AG09309 (cell line): ENCODE results near the gene BATF2.

ENCODE experiments used
- DNase-seq: peaks from one replicate; pipeline ENCODE4 v3.0.0-alpha.2; 2010; ENCODE audit warnings: low read depth
- H3K4me3 ChIP-seq: 2 replicates; pipeline ENCODE4 v1.5.1; 2011; ENCODE audit warnings: mild to moderate bottlenecking, low read depth, low read length, moderate library complexity; ENCODE audit not compliant: control insufficient read depth
- CTCF ChIP-seq: IDR thresholded peaks from 2 replicates; pipeline ENCODE4 v1.5.1; 2011; ENCODE audit warnings: mild to moderate bottlenecking, low read depth, low read length, inconsistent platforms; ENCODE audit not compliant: insufficient read depth, control insufficient read depth; ENCODE audit errors: missing control alignments

Gene BATF2

DNA sequence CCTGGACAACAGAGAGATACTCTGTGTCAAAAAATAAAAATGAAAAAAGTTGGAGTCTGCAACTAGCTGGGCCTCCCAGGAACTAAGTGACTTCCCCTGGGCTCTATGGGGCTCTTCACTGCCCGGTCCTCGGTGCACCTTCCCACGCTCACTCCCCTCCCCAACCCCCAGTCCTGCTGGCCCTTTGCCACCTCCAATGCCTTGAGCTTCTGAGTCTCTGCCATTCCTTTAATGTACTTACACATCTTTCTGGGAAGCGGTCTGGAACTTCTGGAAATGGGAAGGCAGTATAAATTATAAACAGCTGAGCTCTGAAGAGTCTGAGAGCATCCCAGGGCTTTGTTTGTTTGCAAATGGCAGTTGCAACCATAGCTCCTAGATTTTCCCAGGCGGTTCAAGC lies 5.9 kb upstream of the BATF2 start:
- no peak overlapping the region for H3K4me3 ChIP-seq
- no peak for DNase-seq
- TF ChIP-seq CTCF, result no peak

GRCh38 chr11:64999478-64999877 lies 2.7 kb upstream of the BATF2 start:
- TF ChIP-seq CTCF, result no peak
- DNase-seq, result no peak
- no peak overlapping the region for H3K4me3 ChIP-seq

DNA sequence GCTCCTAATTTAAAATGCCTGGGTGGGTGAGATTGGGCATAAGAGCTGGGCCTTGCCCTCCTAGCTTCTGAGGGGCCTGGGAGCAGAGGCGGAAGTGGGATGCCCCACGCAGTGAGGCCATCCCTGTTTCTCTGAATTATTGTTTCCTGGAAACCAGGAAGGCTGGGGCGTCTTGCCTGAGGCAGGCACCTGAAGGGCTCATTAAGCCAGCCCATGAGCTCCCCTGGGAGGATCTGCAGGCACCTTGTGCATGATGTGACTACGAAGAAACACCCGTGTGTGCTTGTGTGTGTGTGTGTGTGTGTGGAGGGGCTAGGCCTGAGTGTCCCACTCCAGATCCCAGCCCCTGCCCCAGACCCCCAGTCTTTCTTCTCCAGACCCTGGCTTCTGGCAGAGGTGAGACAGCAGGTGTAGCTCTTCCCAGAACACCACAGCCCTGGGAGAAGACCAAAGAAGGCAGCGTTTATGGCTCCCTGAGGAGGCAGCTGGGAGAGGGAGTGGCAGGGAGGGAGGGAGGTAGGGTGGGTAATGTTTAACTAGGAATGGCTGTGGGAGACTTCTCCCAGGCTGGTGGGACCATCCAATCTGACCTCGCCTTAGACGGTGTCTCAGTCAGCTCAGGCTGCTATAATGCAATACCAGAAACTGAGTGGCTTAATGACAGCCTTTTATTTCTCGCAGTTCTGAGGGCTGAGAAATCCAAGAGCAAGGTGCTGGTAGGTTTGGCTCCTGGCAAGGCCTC lies 2.1 kb upstream of the BATF2 start:
- H3K4me3 ChIP-seq, result no peak overlapping the region
- no peak for TF ChIP-seq CTCF
- no peak for DNase-seq

DNA sequence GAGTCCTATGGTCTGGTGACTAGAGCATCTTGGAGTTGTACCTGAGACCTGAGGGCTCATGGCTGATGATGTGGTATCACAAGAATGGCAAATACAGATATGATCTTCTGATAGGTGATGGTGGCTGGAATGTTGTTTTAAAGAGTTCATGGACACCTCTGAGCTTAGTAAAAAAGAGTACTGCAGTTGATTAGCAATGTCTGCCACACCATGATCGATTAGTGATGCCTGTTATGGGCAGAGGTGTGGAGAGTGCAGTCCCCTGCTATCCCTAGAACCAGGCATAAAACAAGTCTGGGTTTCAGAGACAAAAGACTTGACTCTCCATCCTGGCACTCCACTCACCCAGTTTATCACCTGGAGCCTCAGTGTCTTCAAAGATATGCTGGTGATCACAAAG lies 1.4 kb upstream of the BATF2 start:
- no peak for TF ChIP-seq CTCF
- H3K4me3 ChIP-seq, result no peak overlapping the region
- no peak for DNase-seq

DNA sequence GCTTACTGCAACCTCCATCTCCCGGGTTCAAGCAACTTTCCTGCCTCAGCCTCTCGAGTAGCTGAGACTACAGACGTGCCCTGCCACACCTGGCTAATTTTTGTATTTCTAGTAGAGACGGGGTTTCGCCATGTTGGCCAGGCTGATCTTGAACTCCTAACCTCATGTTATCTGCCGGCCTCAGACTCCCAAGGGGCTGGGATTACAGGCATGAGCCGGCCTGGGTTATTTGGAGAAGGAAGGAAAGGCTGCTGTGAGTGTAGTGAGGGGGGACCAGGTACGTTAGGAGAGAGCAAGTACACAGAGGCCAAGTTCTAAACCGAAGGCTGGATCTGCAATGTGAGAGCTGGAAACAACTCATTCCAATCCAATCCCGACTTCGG lies 453 bp downstream of the BATF2 start:
- no peak for TF ChIP-seq CTCF
- peak overlapping the region; percentile 26 for H3K4me3 ChIP-seq

GRCh38 chr11:64994318-64994717 lies 2.5 kb downstream of the BATF2 start:
- DNase-seq, result no peak
- no peak overlapping the region for H3K4me3 ChIP-seq
- TF ChIP-seq CTCF, result no peak

More for the DNA sequence above, 453 bp downstream of the BATF2 start:
- DNase-seq, result no peak
